Mammary epithelial cell (primary cell): Measurements from ENCODE around the gene SHB.

ENCODE experiments used
- CTCF ChIP-seq, 2 donors: IDR thresholded peaks in 1 of 2; conservative IDR thresholded peaks in 1 of 2; 2 replicates each; pipeline ENCODE4 v1.5.1; 2011 to 2012; ENCODE audit warnings: inconsistent platforms in 2 of 2, low read length in 2 of 2, mild to moderate bottlenecking in 2 of 2, control low read depth in 1 of 2, low read depth in 1 of 2; ENCODE audit not compliant: insufficient read depth in 1 of 2; ENCODE audit errors: extremely low read depth in 1 of 2
- EZH2 ChIP-seq: IDR thresholded peaks from 2 replicates; pipeline ENCODE4 v1.6.1; 2012; ENCODE audit warnings: low read length, inconsistent platforms, borderline replicate concordance

DNA sequence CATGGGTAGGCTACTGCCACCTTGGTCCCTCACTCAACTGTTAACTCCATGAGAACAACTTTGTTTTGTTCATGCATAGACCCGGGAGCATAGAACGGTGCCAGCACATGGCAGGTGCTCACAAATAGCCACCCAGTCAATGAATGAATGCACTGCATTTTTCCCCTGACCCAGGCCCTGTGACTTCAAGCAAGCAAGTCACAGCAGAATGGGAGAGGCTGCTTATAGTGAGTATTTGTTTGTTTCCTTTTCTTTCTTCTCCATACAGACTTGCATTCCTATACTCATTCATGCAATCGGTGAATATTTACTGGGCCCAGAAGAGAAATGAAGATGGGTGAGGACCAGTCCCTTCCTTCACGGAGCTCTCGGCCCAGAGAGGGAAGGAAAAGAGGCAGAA is 62.0 kb downstream of the SHB start:
- TF ChIP-seq CTCF (conservative IDR thresholded peaks at IDR 0.05 in 1 of 2, IDR thresholded peaks at IDR 0.05 in 1 of 2; ENCODE audit: extremely low read depth in 1 of 2, insufficient read depth in 1 of 2, low read depth in 1 of 2, low read length in 2 of 2): no peak
- TF ChIP-seq EZH2: no peak
